ENCODE results near the gene CNOT2. TPM values are rescaled to one million over a fixed set of nuclear protein-coding genes. Genes with fewer than 3 reads are reported as not detected.

The CNOT2 gene
- polyA plus RNA-seq, 1 donor (not counting 4 experiments of a cell fraction or from before 2014, with no cell fraction given), result 85.3 TPM

DNA sequence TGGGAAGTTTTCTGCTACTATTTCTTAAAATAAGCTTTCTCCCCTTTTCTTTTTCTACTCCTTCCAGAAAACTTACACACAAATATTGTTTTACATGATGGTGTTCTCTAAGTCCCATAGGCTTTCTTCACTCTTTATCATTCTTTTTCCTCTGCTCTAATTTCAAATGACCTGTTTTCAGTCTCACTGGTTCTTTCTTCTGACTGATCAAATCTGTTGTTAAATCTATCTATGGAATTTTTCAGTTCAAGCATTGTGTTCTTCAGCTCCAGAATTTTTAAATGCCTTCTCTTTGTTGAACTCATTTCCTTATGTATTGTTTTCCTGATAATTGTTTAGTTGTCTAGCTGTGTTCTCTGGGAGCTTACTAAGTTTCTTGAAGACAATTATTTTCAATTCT is 29.5 kb upstream of the CNOT2 start:
- no peaks in the 10 kb centered on the region for H3K36me3 ChIP-seq (ENCODE audit: control insufficient read depth in 2 of 2, extremely low read depth in 1 of 2, insufficient read depth in 2 of 2, low read length in 2 of 2)
- no peaks in the 10 kb centered on the region for H3K4me1 ChIP-seq (ENCODE audit: control insufficient read depth, extremely low read depth, insufficient read depth, low read length)
- no peak overlapping the region for H2AFZ ChIP-seq (ENCODE audit: control insufficient read depth, low read length)
- no peaks in the 10 kb centered on the region for H3K79me2 ChIP-seq (ENCODE audit: control insufficient read depth, insufficient read depth, low read length)
- no peaks in the 10 kb centered on the region for H3K27me3 ChIP-seq (ENCODE audit: control insufficient read depth, extremely low read depth, insufficient read depth, low read length)
- FAIRE-seq (no peak), DNase-seq (ENCODE audit: low read depth, low spot score) (no peak)
- no peak overlapping the region for H3K4me3 ChIP-seq (ENCODE audit: control insufficient read depth in 2 of 3, extremely low read depth in 1 of 3, insufficient read depth in 2 of 3, low read depth in 1 of 3, low read length in 3 of 3)
- TF ChIP-seq, protein P1, sequence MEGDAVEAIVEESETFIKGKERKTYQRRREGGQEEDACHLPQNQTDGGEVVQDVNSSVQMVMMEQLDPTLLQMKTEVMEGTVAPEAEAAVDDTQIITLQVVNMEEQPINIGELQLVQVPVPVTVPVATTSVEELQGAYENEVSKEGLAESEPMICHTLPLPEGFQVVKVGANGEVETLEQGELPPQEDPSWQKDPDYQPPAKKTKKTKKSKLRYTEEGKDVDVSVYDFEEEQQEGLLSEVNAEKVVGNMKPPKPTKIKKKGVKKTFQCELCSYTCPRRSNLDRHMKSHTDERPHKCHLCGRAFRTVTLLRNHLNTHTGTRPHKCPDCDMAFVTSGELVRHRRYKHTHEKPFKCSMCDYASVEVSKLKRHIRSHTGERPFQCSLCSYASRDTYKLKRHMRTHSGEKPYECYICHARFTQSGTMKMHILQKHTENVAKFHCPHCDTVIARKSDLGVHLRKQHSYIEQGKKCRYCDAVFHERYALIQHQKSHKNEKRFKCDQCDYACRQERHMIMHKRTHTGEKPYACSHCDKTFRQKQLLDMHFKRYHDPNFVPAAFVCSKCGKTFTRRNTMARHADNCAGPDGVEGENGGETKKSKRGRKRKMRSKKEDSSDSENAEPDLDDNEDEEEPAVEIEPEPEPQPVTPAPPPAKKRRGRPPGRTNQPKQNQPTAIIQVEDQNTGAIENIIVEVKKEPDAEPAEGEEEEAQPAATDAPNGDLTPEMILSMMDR (optimal IDR thresholded peaks at IDR 0.05 in 1 of 3, IDR thresholded peaks at IDR 0.05 in 1 of 3, conservative IDR thresholded peaks at IDR 0.05 in 1 of 3; ENCODE audit: extremely low read depth in 1 of 3, insufficient read depth in 2 of 3, low read length in 3 of 3), result no peak
- no peak for TF ChIP-seq EZH2 (IDR thresholded peaks at IDR 0.05; ENCODE audit: low read length)
- no peaks in the 10 kb centered on the region for H4K20me1 ChIP-seq (ENCODE audit: control insufficient read depth, extremely low read depth, insufficient read depth, low read length)
- no peak overlapping the region for H3K27ac ChIP-seq (ENCODE audit: control insufficient read depth, insufficient read depth, low read length)
- no peaks in the 10 kb centered on the region for H3K9me3 ChIP-seq (ENCODE audit: control insufficient read depth, low read depth, low read length)
- dilution Hi-C loops (cut with MboI; ENCODE audit: extremely low pct_ligation_motif_present, low sequenced_read_pairs), result no loop called here
- H3K9me1 ChIP-seq (ENCODE audit: control insufficient read depth, extremely low read depth, insufficient read depth, low read length), result no peaks in the 10 kb centered on the region
- H3K9ac ChIP-seq (ENCODE audit: control insufficient read depth, extremely low read depth, insufficient read depth, low read length), result no peak overlapping the region
- no peak overlapping the region for H3K4me2 ChIP-seq (ENCODE audit: control insufficient read depth, extremely low read depth, insufficient read depth, low read depth, low read length)

GRCh38 chr12:70214972-70215617 is 28.1 kb upstream of the CNOT2 start:
- DNase-seq (ENCODE audit: low read depth, low spot score) (no peak), FAIRE-seq (no peak)
- Histone ChIP-seq H3K9ac (ENCODE audit: control insufficient read depth, extremely low read depth, insufficient read depth, low read length) (no peak overlapping the region), H4K20me1 (ENCODE audit: control insufficient read depth, extremely low read depth, insufficient read depth, low read length) (no peaks in the 10 kb centered on the region), H2AFZ (ENCODE audit: control insufficient read depth, low read length) (no peak overlapping the region), H3K4me2 (ENCODE audit: control insufficient read depth, extremely low read depth, insufficient read depth, low read depth, low read length) (no peak overlapping the region), H3K36me3 (ENCODE audit: control insufficient read depth in 2 of 2, extremely low read depth in 1 of 2, insufficient read depth in 2 of 2, low read length in 2 of 2) (no peaks in the 10 kb centered on the region), H3K9me3 (ENCODE audit: control insufficient read depth, low read depth, low read length) (no peaks in the 10 kb centered on the region), H3K27me3 (ENCODE audit: control insufficient read depth, extremely low read depth, insufficient read depth, low read length) (no peaks in the 10 kb centered on the region), H3K4me1 (ENCODE audit: control insufficient read depth, extremely low read depth, insufficient read depth, low read length) (no peaks in the 10 kb centered on the region), H3K27ac (ENCODE audit: control insufficient read depth, insufficient read depth, low read length) (no peak overlapping the region), H3K9me1 (ENCODE audit: control insufficient read depth, extremely low read depth, insufficient read depth, low read length) (no peaks in the 10 kb centered on the region), H3K79me2 (ENCODE audit: control insufficient read depth, insufficient read depth, low read length) (no peaks in the 10 kb centered on the region), H3K4me3 (ENCODE audit: control insufficient read depth in 2 of 3, extremely low read depth in 1 of 3, insufficient read depth in 2 of 3, low read depth in 1 of 3, low read length in 3 of 3) (no peak overlapping the region)
- dilution Hi-C loops (cut with MboI; ENCODE audit: extremely low pct_ligation_motif_present, low sequenced_read_pairs), result no loop called here
- TF ChIP-seq, protein P1 (optimal IDR thresholded peaks at IDR 0.05 in 1 of 3, IDR thresholded peaks at IDR 0.05 in 1 of 3, conservative IDR thresholded peaks at IDR 0.05 in 1 of 3; ENCODE audit: extremely low read depth in 1 of 3, insufficient read depth in 2 of 3, low read length in 3 of 3), result no peak
- TF ChIP-seq EZH2 (IDR thresholded peaks at IDR 0.05; ENCODE audit: low read length), result no peak
